ENCODE data around the gene GGTLC2. TPM values are rescaled to one million over a fixed set of nuclear protein-coding genes. Genes with fewer than 3 reads are reported as not detected.
"Not testable (repeated sequence)": the region's sequence is repeated elsewhere in the genome, so short reads cannot be mapped to it uniquely, and the experiment has no call there.

GGTLC2 gene
- total RNA-seq, 1 experiment from 2014 or later = not detected

DNA sequence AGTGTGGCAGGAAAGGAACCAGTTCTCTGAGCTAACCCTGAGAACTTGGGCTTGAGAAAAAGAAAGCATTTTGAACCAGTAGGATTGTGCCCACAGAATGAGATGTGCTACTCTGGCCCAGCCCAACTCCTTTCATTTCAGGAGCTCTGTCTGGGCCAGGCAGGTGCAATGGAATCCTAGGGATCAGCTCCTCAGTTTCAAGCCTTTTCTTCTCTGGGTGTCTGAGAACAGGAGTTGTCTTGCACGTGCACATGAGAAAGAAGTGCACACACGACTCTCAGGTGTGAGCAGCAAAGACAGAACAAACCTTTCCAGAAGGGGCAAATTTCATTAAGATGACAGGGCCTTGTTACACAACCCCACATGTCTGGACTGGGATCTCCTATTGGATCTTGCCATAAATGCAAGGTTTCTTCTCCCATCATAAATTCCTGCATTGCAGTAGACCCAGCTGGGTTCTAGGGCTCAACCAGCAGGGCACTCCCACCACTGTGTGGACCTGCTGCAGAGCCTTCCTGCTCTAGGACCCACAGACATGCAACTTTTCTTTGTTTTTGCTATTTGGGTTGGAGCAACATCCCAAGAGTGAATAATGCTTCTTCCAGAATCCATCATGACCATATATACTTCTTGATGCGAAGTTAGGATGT lies 24.5 kb upstream of the GGTLC2 start:
- BruUV-seq (replicated peaks) = no TSS peak
- Histone ChIP-seq H3K36me3 (ENCODE audit: control insufficient read depth, insufficient read depth, low read length) (no peaks in the 10 kb centered on the region), H3K27ac (ENCODE audit: low read length) (no peak overlapping the region), H3K4me1 (ENCODE audit: control insufficient read depth, insufficient read depth, low read length) (no peaks in the 10 kb centered on the region), H3K4me3 (ENCODE audit: low read depth in 2 of 2, low read length in 2 of 2) (no peak overlapping the region), H3K27me3 (ENCODE audit: control insufficient read depth, insufficient read depth, low read length) (no peaks in the 10 kb centered on the region), H3K9me3 (ENCODE audit: control insufficient read depth, insufficient read depth, low read depth, low read length) (no peaks in the 10 kb centered on the region)
- no peak for DNase-seq (ENCODE audit: low read depth, low spot score)
- intact Hi-C loops (cut with micrococcal nuclease; ENCODE audit: unreplicated experiment) (no loop called here), in situ Hi-C loops (cut with HindIII; ENCODE audit: low pct_unique_long_range_greater_than_20kb, low sequenced_read_pairs) (no loop called here)
- ATAC-seq = no peak
- CTCF ChIA-PET = interaction anchor here (0.5 kb wide), 1 partner anchor 152 kb away, joined by 4 read pairs; no protein-coding TSS in a partner anchor
- POLR2A ChIA-PET = no interaction called here
- TF ChIP-seq, protein P1, sequence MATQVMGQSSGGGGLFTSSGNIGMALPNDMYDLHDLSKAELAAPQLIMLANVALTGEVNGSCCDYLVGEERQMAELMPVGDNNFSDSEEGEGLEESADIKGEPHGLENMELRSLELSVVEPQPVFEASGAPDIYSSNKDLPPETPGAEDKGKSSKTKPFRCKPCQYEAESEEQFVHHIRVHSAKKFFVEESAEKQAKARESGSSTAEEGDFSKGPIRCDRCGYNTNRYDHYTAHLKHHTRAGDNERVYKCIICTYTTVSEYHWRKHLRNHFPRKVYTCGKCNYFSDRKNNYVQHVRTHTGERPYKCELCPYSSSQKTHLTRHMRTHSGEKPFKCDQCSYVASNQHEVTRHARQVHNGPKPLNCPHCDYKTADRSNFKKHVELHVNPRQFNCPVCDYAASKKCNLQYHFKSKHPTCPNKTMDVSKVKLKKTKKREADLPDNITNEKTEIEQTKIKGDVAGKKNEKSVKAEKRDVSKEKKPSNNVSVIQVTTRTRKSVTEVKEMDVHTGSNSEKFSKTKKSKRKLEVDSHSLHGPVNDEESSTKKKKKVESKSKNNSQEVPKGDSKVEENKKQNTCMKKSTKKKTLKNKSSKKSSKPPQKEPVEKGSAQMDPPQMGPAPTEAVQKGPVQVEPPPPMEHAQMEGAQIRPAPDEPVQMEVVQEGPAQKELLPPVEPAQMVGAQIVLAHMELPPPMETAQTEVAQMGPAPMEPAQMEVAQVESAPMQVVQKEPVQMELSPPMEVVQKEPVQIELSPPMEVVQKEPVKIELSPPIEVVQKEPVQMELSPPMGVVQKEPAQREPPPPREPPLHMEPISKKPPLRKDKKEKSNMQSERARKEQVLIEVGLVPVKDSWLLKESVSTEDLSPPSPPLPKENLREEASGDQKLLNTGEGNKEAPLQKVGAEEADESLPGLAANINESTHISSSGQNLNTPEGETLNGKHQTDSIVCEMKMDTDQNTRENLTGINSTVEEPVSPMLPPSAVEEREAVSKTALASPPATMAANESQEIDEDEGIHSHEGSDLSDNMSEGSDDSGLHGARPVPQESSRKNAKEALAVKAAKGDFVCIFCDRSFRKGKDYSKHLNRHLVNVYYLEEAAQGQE (IDR thresholded peaks at IDR 0.05; ENCODE audit: insufficient read depth in 1 of 2, low read depth in 2 of 2, low read length in 1 of 2) = no peak
- TF ChIP-seq SIN3A (IDR thresholded peaks at IDR 0.05; ENCODE audit: borderline replicate concordance, insufficient read depth, low read depth, low read length) (no peak), TCF7L2 (IDR thresholded peaks at IDR 0.05; ENCODE audit: low read depth, low read length) (no peak), POLR2AphosphoS5 (IDR thresholded peaks at IDR 0.05; ENCODE audit: low read depth, low read length) (no peak)
- TF ChIP-seq, protein P2, sequence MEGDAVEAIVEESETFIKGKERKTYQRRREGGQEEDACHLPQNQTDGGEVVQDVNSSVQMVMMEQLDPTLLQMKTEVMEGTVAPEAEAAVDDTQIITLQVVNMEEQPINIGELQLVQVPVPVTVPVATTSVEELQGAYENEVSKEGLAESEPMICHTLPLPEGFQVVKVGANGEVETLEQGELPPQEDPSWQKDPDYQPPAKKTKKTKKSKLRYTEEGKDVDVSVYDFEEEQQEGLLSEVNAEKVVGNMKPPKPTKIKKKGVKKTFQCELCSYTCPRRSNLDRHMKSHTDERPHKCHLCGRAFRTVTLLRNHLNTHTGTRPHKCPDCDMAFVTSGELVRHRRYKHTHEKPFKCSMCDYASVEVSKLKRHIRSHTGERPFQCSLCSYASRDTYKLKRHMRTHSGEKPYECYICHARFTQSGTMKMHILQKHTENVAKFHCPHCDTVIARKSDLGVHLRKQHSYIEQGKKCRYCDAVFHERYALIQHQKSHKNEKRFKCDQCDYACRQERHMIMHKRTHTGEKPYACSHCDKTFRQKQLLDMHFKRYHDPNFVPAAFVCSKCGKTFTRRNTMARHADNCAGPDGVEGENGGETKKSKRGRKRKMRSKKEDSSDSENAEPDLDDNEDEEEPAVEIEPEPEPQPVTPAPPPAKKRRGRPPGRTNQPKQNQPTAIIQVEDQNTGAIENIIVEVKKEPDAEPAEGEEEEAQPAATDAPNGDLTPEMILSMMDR (IDR thresholded peaks at IDR 0.05) = no peak

DNA sequence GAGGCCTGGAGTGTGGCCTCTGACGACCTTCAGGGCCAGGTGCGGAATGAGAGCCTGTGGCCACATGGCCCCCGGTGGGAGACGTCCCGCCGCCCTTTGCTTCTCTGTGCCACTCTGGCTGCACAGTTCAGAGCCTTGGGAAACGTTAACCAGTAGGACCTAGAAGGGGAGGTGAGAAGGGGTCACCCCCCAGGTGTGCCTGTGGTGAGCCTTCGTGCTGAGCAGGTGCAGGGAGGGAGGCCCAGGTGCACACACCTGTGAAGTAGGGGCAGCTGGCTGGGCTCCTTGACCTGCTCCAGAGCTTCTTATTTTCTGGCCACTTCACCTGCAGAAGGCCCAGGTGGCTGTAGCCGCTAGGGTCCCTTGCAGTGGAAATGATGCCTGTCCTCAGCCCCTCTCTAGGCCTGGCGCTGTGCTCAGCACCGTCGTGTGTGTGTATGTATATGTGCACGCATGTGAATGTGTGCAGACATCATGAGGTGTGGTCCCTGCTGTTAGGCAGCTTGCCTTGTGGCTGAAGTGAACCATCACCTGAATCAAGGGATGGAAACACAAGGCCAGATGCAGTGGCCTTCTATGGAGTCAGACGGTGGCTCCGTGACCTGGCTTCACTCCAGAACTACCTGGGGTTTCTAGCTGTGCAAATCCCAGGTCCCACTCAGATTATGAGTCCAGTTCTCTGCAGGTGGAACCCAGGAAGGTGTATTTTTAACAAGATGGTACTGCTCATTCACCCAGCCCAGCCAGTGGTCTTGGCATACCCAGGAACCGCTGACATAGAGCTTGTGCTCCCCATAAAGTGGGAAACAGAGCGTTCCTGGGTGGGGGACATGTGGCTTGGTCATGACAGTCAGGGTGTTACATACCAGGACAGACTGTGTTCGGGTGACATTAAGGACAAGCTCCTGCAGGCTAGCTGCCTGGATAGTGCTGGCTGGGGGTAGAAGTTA lies 15.6 kb upstream of the GGTLC2 start:
- DNase-seq (ENCODE audit: low read depth, low spot score); H3K27me3 ChIP-seq (ENCODE audit: control insufficient read depth, insufficient read depth, low read length); H3K4me3 ChIP-seq (ENCODE audit: low read depth in 2 of 2, low read length in 2 of 2); in situ Hi-C loops (cut with HindIII; ENCODE audit: low pct_unique_long_range_greater_than_20kb, low sequenced_read_pairs); BruUV-seq (replicated peaks); H3K36me3 ChIP-seq (ENCODE audit: control insufficient read depth, insufficient read depth, low read length); H3K9me3 ChIP-seq (ENCODE audit: control insufficient read depth, insufficient read depth, low read depth, low read length); H3K4me1 ChIP-seq (ENCODE audit: control insufficient read depth, insufficient read depth, low read length); intact Hi-C loops (cut with micrococcal nuclease; ENCODE audit: unreplicated experiment); CTCF ChIA-PET; POLR2A ChIA-PET; H3K27ac ChIP-seq (ENCODE audit: low read length); ATAC-seq: not testable (repeated sequence)

DNA sequence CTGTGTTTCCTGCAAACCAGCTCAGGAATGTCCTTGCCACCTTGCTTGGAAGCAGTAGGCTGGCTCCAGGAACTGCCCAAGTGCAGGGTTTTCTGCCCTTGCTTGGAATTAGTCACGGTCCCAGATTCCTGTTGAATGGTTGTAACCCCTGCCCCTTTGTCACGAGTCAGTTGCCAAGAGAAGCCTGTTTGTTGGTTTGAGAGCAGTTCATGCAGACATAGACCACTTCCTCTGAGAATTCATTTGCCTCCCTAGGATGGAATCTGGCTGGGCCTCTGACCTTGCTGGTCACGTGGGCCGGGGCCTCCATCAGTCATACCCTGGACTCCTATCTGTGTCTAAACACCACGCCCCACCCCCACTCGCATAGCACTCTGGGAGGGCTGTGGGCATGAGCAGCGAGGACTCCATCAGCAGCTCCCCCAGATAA lies 13.2 kb upstream of the GGTLC2 start:
- ATAC-seq; in situ Hi-C loops (cut with HindIII; ENCODE audit: low pct_unique_long_range_greater_than_20kb, low sequenced_read_pairs); H3K27me3 ChIP-seq (ENCODE audit: control insufficient read depth, insufficient read depth, low read length); POLR2A ChIA-PET; H3K4me3 ChIP-seq (ENCODE audit: low read depth in 2 of 2, low read length in 2 of 2); H3K9me3 ChIP-seq (ENCODE audit: control insufficient read depth, insufficient read depth, low read depth, low read length); H3K4me1 ChIP-seq (ENCODE audit: control insufficient read depth, insufficient read depth, low read length); DNase-seq (ENCODE audit: low read depth, low spot score); intact Hi-C loops (cut with micrococcal nuclease; ENCODE audit: unreplicated experiment); H3K27ac ChIP-seq (ENCODE audit: low read length); H3K36me3 ChIP-seq (ENCODE audit: control insufficient read depth, insufficient read depth, low read length); BruUV-seq (replicated peaks); CTCF ChIA-PET: not testable (repeated sequence)

DNA sequence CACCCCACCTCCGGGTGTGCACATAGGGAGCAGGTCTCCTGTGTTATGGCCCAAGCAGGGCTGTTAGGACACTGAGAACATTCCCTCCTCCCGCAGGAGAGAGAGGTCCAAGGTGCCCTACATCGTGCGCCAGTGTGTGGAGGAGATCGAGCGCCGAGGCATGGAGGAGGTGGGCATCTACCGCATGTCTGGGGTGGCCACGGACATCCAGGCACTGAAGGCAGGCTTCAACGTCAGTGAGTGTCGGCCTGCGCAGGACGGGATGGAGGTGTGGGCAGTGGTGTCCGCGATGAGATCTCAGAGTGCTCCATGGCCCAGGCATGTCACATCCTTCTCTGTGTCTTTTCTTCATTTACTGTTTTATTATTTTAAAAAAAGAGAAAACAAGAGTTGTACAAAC lies 12.2 kb upstream of the GGTLC2 start:
- H3K27ac ChIP-seq (ENCODE audit: low read length); H3K4me3 ChIP-seq (ENCODE audit: low read depth in 2 of 2, low read length in 2 of 2); BruUV-seq (replicated peaks); H3K36me3 ChIP-seq (ENCODE audit: control insufficient read depth, insufficient read depth, low read length); POLR2A ChIA-PET; intact Hi-C loops (cut with micrococcal nuclease; ENCODE audit: unreplicated experiment); in situ Hi-C loops (cut with HindIII; ENCODE audit: low pct_unique_long_range_greater_than_20kb, low sequenced_read_pairs); H3K4me1 ChIP-seq (ENCODE audit: control insufficient read depth, insufficient read depth, low read length); H3K27me3 ChIP-seq (ENCODE audit: control insufficient read depth, insufficient read depth, low read length); ATAC-seq; DNase-seq (ENCODE audit: low read depth, low spot score); H3K9me3 ChIP-seq (ENCODE audit: control insufficient read depth, insufficient read depth, low read depth, low read length); CTCF ChIA-PET: not testable (repeated sequence)

DNA sequence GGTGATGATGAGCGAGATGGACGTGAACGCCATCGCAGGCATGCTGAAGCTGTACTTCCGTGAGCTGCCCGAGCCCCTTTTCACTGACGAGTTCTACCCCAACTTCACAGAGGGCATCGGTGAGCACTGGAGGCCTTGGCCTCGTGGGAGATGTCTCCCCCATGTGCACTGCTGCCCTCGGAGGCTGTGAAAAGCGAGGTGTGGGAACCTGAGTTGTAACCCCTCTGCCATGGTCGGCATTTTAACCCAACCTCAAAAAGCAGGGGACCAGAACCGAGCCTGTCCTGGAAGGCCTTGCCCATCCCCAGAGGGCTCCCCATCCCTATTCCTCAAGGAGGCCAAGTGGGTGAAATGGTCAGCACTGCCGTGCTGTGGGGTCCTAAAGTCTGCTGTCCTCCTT lies 10.9 kb upstream of the GGTLC2 start:
- H3K27ac ChIP-seq (ENCODE audit: low read length); ATAC-seq; CTCF ChIA-PET; in situ Hi-C loops (cut with HindIII; ENCODE audit: low pct_unique_long_range_greater_than_20kb, low sequenced_read_pairs); H3K27me3 ChIP-seq (ENCODE audit: control insufficient read depth, insufficient read depth, low read length); H3K36me3 ChIP-seq (ENCODE audit: control insufficient read depth, insufficient read depth, low read length); POLR2A ChIA-PET; DNase-seq (ENCODE audit: low read depth, low spot score); BruUV-seq (replicated peaks); H3K9me3 ChIP-seq (ENCODE audit: control insufficient read depth, insufficient read depth, low read depth, low read length); H3K4me3 ChIP-seq (ENCODE audit: low read depth in 2 of 2, low read length in 2 of 2); H3K4me1 ChIP-seq (ENCODE audit: control insufficient read depth, insufficient read depth, low read length); intact Hi-C loops (cut with micrococcal nuclease; ENCODE audit: unreplicated experiment): not testable (repeated sequence)

Data from Panc1 (cell line).